HG02885 (cell line): ENCODE results near the gene RYR3.

Experiments
- ATAC-seq: cut with Tn5 transposase; IDR thresholded peaks from one replicate; pipeline ENCODE4 v1.9.1; 2021; ENCODE audit warnings: mild to moderate bottlenecking; ENCODE audit not compliant: unreplicated experiment, poor library complexity

RYR3 gene

DNA sequence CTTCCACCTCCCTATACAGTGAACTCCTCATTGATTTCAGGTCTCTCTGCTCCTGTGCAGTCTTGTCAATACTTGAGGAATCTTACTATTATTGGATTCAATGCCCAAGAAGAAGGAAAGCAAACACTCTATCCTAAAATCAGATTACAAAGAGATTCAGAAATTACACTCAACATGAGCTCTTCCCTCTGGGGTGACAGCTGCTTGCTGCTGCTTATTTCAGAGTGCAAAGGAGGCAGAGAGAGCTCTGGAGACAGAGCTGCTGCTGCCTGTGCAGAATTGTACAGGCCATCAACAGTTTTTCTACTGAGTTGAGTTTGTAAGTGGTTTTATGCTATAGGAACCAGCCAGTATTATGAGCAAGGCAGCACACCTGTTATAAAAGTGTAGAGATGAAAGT lies 7.1 kb downstream of the RYR3 start:
- ATAC-seq = no peak

DNA sequence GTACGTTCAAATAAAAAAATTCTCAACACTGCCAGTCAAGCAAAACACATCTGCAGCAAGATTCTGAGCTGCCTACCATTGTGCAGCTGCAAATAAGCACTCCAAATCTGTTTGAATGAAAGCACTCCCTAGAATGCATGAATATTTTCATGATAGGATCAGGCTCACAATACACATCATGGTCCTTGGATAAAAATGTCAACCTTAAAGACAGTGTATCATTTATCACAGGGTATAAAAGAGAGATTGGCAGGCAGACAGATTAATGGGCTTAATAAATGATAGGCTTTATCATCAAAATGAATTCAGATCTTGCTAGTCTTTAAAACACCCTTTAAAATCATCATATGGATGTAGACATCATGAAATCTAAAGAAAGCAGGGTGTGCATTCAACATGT lies 9.2 kb downstream of the RYR3 start:
- ATAC-seq = no peak

DNA sequence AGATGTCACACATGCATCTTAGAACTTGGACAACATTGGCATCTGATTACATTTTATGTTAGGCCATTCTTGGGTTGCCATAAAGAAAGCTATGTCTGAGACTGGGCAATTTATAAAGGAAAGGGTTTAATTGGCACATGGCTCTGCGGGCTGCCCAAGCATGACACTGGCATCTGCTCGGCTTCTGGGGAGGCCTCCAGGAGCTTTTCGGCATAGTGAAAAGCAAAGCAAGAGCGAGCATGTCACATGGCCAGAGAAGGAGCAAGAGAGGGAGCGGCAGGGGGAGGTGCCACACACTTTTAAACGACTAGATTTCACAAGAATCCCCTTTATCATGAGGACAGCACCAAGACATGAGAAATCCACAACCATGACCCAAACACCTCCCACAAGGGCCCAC lies 11.3 kb downstream of the RYR3 start:
- ATAC-seq = no peak

GRCh38 chr15:33324609-33325008 lies 13.8 kb downstream of the RYR3 start:
- no peak for ATAC-seq

- ATAC-seq = no peak
These were observed 16.1 kb downstream of the RYR3 start for GRCh38 chr15:33326908-33327307.

DNA sequence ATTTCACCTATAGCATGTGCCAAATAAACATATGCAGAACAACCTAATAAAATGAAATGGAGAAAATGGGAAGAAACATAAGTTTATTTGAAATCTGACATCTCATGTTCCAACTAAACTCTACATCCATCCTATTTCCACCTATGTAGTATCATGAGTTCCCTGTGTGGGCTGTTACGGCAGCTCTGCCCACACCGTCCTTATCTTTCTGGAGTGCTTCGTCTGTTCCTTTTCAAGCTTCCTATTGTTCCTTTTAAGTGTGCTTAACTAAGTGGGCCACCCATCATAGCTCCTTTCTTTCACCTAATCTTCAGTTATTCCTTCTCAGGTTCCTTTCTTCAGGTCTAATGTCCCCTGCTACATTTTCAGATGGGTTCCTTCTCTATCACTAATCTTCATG lies 17.3 kb downstream of the RYR3 start:
- no peak for ATAC-seq

- no peak for ATAC-seq
These were observed 18.7 kb downstream of the RYR3 start for GRCh38 chr15:33329457-33329856.

DNA sequence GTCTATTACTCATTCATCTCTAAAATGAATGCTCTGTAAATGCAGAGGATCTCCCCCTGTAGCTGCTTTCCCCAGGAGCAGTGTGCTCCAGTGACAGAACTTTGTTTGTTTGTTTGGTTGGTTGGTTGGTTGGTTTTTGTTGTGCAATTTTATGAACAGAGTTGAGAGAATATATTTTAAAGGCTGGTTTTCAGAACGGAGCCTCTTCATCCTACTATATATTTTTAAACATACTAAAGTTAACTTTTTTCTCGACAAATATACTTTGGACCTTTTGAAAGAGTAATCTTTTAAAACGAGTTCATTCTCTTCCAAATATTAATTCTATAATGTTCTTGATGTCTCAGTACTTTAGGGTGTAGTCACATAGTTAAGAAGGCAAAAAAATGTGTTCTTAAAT lies 20.2 kb downstream of the RYR3 start:
- ATAC-seq = no peak

DNA sequence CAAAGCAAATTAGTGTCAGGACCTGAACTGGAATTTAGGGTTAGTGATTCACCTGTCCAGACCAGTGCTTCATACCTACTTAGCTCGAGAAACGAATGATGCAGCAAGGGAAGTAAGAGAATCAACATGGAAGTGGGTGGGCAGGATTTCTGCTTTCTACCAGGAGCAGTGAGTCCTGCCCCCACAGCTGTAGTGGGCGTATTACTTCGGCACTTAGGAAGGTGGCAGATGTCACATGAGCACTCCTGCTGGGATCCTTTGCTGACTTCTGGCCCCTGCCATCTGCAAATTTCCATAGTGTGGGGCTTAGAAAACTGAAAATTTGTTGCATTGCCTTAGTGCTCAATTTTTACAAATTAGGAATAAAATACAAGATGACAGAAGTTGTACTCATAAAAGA lies 31.2 kb downstream of the RYR3 start:
- ATAC-seq = no peak

GRCh38 chr15:33343275-33343674 lies 32.5 kb downstream of the RYR3 start:
- no peak for ATAC-seq

DNA sequence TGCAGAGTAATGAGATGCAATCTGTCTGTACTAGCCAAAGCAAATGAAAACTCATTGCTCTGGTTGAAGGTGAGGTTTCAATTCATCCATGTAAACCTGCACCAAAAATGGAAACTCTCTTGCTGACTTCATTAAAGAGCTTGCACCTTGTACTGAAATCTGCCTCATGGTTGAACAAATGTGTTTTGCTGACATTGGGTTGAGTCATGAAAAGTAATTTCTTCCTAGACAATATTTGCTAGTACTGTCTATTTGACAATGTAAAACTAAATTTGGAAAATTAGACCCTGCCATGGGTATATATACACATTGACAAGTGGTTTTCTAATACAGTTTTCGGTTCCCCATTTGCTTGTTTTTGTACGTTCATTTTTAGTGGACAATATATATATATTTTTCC lies 33.3 kb downstream of the RYR3 start:
- peak; percentile 71 for ATAC-seq

- ATAC-seq = peak; percentile 34
These were observed 33.8 kb downstream of the RYR3 start for GRCh38 chr15:33344530-33344929.

DNA sequence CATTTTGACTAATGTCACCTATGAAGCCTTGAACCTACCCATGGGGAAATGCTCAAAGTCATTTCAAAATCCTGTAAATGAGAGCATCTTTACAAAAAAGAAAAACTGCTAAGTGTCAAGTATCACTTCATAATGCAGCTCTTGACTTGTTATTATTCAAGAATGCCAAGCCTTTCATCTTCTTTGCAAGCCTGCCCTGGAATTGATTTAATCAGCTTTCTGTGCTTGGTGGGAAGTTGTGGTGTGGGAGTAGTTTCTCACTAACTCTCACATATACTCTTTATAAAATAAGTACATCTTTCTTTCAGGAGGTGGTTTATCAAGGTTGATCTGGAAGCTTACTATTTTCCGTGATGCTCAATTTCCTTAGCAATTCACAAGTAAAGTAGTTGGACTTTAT lies 43.6 kb downstream of the RYR3 start:
- ATAC-seq = no peak

DNA sequence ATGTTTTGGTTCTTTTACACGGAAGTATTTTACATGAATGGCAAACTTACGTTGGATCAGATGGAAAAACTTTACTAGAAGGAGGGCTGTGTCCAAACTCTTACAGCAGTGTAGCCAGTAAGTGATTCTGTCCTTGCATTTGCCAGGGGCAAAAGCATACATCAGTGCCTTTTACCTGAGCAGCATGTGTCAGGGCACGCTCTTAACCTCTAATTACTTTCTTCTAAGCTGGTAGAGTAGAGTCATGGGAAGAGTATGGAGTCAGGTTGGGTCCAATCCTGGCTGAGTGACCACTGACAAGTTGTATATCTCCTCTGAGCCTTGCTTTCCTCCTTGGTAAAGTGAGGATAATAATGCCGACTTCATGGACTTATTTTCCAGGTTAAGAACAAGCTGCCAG lies 47.1 kb downstream of the RYR3 start:
- ATAC-seq = no peak

DNA sequence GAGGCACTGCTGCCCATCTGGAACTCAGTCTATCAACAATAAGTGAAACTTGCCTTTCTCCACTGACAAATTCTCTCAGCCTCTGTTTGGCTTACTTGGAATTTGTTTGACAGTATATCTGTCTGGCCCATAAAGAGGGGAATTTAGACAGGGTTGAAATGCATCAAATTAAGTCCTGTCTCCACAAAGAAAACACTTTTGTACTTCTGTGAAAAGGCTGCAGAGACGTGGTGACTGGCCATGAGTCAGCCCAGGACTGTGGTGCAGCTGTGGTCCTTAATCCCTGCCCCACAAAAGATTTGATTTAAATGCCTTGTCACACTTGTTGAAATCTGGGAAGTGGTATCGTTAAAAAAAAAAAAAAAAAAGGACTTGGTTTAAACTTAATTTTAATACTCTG lies 47.5 kb downstream of the RYR3 start:
- no peak for ATAC-seq

GRCh38 chr15:33360886-33361285 lies 50.1 kb downstream of the RYR3 start:
- no peak for ATAC-seq

- no peak for ATAC-seq
These were observed 59.3 kb downstream of the RYR3 start for GRCh38 chr15:33369941-33370622.

DNA sequence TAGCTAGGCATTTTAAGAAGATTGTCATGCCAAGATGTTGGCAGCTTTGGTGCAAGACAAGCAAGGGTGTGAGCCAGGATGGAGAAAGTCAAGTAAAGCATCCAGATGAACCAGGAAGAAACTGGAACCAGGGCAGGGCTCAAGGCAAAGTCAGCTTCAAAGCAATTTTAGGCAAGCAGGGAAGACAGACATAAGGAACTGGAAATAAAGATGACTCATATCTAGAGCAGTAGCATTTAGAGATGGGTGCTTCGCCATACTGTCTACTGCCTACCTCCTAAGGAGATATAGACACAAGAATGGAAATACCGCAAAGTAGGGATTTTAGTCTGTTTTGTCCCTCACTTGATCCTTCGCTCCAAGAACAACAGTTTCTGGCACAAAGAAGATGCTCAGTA lies 59.9 kb downstream of the RYR3 start:
- ATAC-seq = no peak

- ATAC-seq = no peak
These were observed 60.4 kb downstream of the RYR3 start for GRCh38 chr15:33371159-33371558.

- ATAC-seq = no peak
These were observed 63.6 kb downstream of the RYR3 start for GRCh38 chr15:33374226-33374914.

GRCh38 chr15:33375236-33375635 lies 64.5 kb downstream of the RYR3 start:
- ATAC-seq = no peak

- ATAC-seq = no peak
These were observed 66.4 kb downstream of the RYR3 start for GRCh38 chr15:33377204-33377603.
